DOHH2 (cell line): ENCODE data around the gene POLG.

ENCODE experiments used
- CTCF ChIP-seq: fragments of 200-600 bp; sonication (generic); IDR thresholded peaks from one replicate; pipeline ENCODE4 v1.5.1; 2014; ENCODE audit warnings: antibody characterized with exemption, mild to moderate bottlenecking, low read depth, low read length; ENCODE audit not compliant: poor library complexity, severe bottlenecking
- EZH2phosphoT487 ChIP-seq: fragments of 200-600 bp; sonication (generic); IDR thresholded peaks from 2 replicates; pipeline ENCODE4 v1.6.1; 2017; ENCODE audit warnings: borderline replicate concordance, mild to moderate bottlenecking, antibody characterized with exemption, low read length, moderate library complexity, mixed read lengths

DNA sequence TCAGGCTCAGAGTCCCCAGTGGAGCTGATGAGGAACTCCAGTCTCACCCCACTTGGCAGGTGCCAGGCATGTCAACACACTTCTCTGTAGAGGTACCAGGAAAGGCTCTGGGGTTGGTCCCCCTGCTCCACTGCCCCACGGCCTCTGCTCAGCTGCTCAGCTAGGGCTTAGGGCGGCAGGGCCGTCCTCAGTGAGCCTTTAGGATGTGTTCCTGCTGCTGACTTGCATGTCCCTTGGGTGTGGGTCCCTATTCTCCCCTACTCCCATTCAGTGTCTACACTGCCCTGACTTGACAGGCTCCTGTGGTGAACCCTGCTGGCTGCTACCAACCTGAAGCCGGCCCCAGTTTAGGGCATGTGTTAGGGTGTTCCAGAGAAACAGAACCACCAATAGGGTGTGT lies 17.9 kb upstream of the POLG start:
- TF ChIP-seq CTCF (no peak), EZH2phosphoT487 (no peak)
